HepG2 (cell line): ENCODE data around the gene KHK.

Source experiments
- EP300 ChIP-seq, 3 experiments: sonication (generic) in 1 of 3; formaldehyde crosslinking in 1 of 3; IDR thresholded peaks; 2 replicates each; pipeline versions ENCODE4 v1.5.1 to v1.6.1; 2011 to 2020; ENCODE audit warnings: low read depth in 2 of 3, low read length in 2 of 3, borderline replicate concordance in 1 of 3, improper control_type of control experiment in 1 of 3, mild to moderate bottlenecking in 1 of 3, missing genetic modification reagents in 1 of 3, moderate library complexity in 1 of 3
- IKZF4 ChIP-seq: sonication (generic); formaldehyde crosslinking; IDR thresholded peaks from 2 replicates; pipeline ENCODE4 v1.5.1; 2020; ENCODE audit warnings: borderline replicate concordance, mild to moderate bottlenecking, low read depth, missing genetic modification reagents; ENCODE audit errors: not compliant biosample characterization
- NBN ChIP-seq: fragments of 450-650 bp; conservative IDR thresholded peaks from 2 replicates; pipeline ENCODE4 v1.6.1; 2017
- NFYB ChIP-seq: sonication (generic); formaldehyde crosslinking; IDR thresholded peaks from 2 replicates; pipeline ENCODE4 v1.4.0; 2020; ENCODE audit warnings: missing genetic modification reagents
- RFX5 ChIP-seq: IDR thresholded peaks from 2 replicates; pipeline ENCODE4 v1.6.1; 2011; ENCODE audit warnings: low read depth, low read length, improper control_type of control experiment
- TF ChIP-seq, protein P1 (sequence below): IDR thresholded peaks from 2 replicates; pipeline ENCODE4 v1.6.1; 2012; ENCODE audit warnings: low read length, improper control_type of control experiment

DNA sequence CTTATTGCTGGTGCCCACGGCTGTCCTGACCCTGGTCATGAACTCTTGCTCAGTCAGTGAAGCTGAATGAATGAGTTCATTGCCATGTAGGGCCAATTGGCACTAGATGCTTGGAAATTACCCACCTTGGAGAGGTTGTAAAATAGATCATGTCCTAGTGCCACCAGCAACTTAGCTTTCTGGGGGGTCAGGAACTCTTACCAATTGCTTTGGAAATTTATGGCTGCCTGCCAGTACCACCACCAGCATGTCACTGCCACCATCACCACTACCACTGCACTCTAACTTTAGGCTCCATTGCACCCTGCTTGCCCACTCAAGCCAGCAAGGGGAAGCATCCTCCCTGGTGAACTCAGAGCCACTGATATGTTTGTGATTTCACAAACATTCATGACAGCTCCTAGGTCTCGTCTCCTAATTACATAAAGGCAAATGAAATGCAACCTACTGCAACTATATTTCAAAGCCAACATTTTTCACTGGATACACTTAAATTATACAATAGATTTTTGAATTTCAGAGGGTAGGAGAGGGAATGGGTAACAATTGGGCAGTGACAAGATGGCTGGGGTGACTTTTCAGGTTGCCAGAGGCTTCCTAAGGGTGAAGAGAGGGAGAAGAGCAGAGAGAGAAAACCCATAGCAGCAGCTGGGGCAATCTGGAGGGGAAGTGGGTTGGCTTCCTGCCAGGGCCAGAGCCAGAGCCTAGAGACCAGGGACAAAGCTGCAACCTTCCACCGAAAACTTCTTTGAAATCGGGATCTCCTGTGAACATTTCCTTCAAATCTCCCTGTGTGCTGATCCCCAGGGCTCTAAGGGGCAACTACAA is 11.6 kb upstream of the KHK start:
- no peak for TF ChIP-seq EP300 (IDR thresholded peaks at IDR 0.05; ENCODE audit: low read depth in 2 of 2, low read length in 2 of 2)
- no peak for TF ChIP-seq EP300 (CRISPR knock-in tag; IDR thresholded peaks at IDR 0.05; ENCODE audit: borderline replicate concordance)
- TF ChIP-seq IKZF4, result no peak
- no peak for TF ChIP-seq NFYB (CRISPR knock-in tag)
- TF ChIP-seq NBN, result no peak
- TF ChIP-seq RFX5, result no peak
- TF ChIP-seq, protein P1, sequence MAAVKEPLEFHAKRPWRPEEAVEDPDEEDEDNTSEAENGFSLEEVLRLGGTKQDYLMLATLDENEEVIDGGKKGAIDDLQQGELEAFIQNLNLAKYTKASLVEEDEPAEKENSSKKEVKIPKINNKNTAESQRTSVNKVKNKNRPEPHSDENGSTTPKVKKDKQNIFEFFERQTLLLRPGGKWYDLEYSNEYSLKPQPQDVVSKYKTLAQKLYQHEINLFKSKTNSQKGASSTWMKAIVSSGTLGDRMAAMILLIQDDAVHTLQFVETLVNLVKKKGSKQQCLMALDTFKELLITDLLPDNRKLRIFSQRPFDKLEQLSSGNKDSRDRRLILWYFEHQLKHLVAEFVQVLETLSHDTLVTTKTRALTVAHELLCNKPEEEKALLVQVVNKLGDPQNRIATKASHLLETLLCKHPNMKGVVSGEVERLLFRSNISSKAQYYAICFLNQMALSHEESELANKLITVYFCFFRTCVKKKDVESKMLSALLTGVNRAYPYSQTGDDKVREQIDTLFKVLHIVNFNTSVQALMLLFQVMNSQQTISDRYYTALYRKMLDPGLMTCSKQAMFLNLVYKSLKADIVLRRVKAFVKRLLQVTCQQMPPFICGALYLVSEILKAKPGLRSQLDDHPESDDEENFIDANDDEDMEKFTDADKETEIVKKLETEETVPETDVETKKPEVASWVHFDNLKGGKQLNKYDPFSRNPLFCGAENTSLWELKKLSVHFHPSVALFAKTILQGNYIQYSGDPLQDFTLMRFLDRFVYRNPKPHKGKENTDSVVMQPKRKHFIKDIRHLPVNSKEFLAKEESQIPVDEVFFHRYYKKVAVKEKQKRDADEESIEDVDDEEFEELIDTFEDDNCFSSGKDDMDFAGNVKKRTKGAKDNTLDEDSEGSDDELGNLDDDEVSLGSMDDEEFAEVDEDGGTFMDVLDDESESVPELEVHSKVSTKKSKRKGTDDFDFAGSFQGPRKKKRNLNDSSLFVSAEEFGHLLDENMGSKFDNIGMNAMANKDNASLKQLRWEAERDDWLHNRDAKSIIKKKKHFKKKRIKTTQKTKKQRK, result no peak
